Esophagus muscularis mucosa (tissue), 4 donors: ENCODE measurements around the gene CNOT1.

Experiments used
- CTCF ChIP-seq, 3 experiments: fragments of 200-600 bp in 2 of 3; fragments of 450-650 bp in 1 of 3; sonication (generic) in 2 of 3; IDR thresholded peaks; one replicate each; pipeline ENCODE4 v1.5.1; 2017 to 2019; ENCODE audit warnings: antibody characterized with exemption in 3 of 3, mild to moderate bottlenecking in 2 of 3, moderate library complexity in 1 of 3
- EP300 ChIP-seq: sonication (generic); formaldehyde crosslinking; IDR thresholded peaks from one replicate; pipeline ENCODE4 v1.6.1; 2017; ENCODE audit warnings: antibody characterized with exemption
- POLR2A ChIP-seq: fragments of 450-650 bp; IDR thresholded peaks from one replicate; pipeline ENCODE4 v1.6.1; 2017; ENCODE audit warnings: antibody characterized with exemption, moderate library complexity, mild to moderate bottlenecking, low read depth

- TF ChIP-seq CTCF (IDR thresholded peaks at IDR 0.05): no peak
- TF ChIP-seq POLR2A: no peak
- TF ChIP-seq EP300: no peak
Observed at GRCh38 chr16:58586340-58587030, 43.1 kb downstream of the CNOT1 start.
